ENCODE measurements around the gene RAVER2. TPM values are rescaled to one million over a fixed set of nuclear protein-coding genes. Genes with fewer than 3 reads are reported as not detected.

The RAVER2 gene
- total RNA-seq, 2 donors from 2014 or later: 6.9 to 8.8 TPM

- no peak overlapping the region for H3K4me3 ChIP-seq
Observed at GRCh38 chr1:64750875-64751274, 6.0 kb downstream of the RAVER2 start.

GRCh38 chr1:64754173-64754572, 9.3 kb downstream of the RAVER2 start:
- Histone ChIP-seq H3K27ac (no peak overlapping the region), H3K4me1 (peaks cover 16% of the 10 kb centered on the region), H3K27me3 (no peaks in the 10 kb centered on the region), H3K36me3 (replicated peaks in 1 of 2; ENCODE audit: insufficient read depth in 1 of 2, low read depth in 2 of 2) (no peaks in the 10 kb centered on the region), H3K9me3 (no peaks in the 10 kb centered on the region), H3K4me3 (no peak overlapping the region)
- TF ChIP-seq CTCF (IDR thresholded peaks at IDR 0.05) (no peak), POLR2A (IDR thresholded peaks at IDR 0.05) (no peak)
- intact Hi-C loops (cut with DNase I): no loop called here
- WGBS, 2 donors: 56 to 75% methylated on average over 3 of the region's 3 CpGs
- ATAC-seq (no peak), DNase-seq (no peak)

More at GRCh38 chr1:64750875-64751274, 6.0 kb downstream of the RAVER2 start:
- Histone ChIP-seq H3K9me3 (no peaks in the 10 kb centered on the region), H3K36me3 (replicated peaks in 1 of 2; ENCODE audit: insufficient read depth in 1 of 2, low read depth in 2 of 2) (no peaks in the 10 kb centered on the region), H3K4me1 (peaks cover 17% of the 10 kb centered on the region), H3K27ac (no peak overlapping the region), H3K27me3 (no peaks in the 10 kb centered on the region)
- DNase-seq (no peak), ATAC-seq (no peak)
- intact Hi-C loops (cut with DNase I): no loop called here
- TF ChIP-seq POLR2A (IDR thresholded peaks at IDR 0.05) (no peak), CTCF (IDR thresholded peaks at IDR 0.05) (no peak)

- intact Hi-C loops (cut with DNase I): no loop called here
- TF ChIP-seq CTCF (IDR thresholded peaks at IDR 0.05) (no peak), POLR2A (IDR thresholded peaks at IDR 0.05) (no peak)
- Histone ChIP-seq H3K36me3 (replicated peaks in 1 of 2; ENCODE audit: insufficient read depth in 1 of 2, low read depth in 2 of 2) (no peaks in the 10 kb centered on the region), H3K4me3 (no peak overlapping the region), H3K4me1 (peaks cover 16% of the 10 kb centered on the region), H3K27ac (peak overlapping the region in 2 of 4 donors; percentile 13 to 61), H3K27me3 (no peaks in the 10 kb centered on the region), H3K9me3 (no peaks in the 10 kb centered on the region)
- DNase-seq (no peak), ATAC-seq (peak; percentile 58)
- 22 to 25% methylated on average over 2 of the region's 2 CpGs for WGBS, 2 donors
Observed at GRCh38 chr1:64755361-64755760, 10.5 kb downstream of the RAVER2 start.

GRCh38 chr1:64756770-64757169, 11.9 kb downstream of the RAVER2 start:
- ATAC-seq (no peak), DNase-seq (no peak)
- 89 to 95% methylated on average over 1 of the region's 1 CpG for WGBS, 2 donors
- Histone ChIP-seq H3K36me3 (replicated peaks in 1 of 2; ENCODE audit: insufficient read depth in 1 of 2, low read depth in 2 of 2) (no peaks in the 10 kb centered on the region), H3K4me1 (peaks cover 16% of the 10 kb centered on the region), H3K27me3 (no peaks in the 10 kb centered on the region), H3K27ac (no peak overlapping the region), H3K9me3 (no peaks in the 10 kb centered on the region), H3K4me3 (no peak overlapping the region)
- TF ChIP-seq POLR2A (IDR thresholded peaks at IDR 0.05) (no peak), CTCF (IDR thresholded peaks at IDR 0.05) (no peak)
- intact Hi-C loops (cut with DNase I): no loop called here

- intact Hi-C loops (cut with DNase I): no loop called here
- ATAC-seq: peak; percentile 60
- TF ChIP-seq POLR2A (IDR thresholded peaks at IDR 0.05): no peak
- TF ChIP-seq CTCF (IDR thresholded peaks at IDR 0.05): no peak
- peak; percentile 20 to 55 (median 37) for DNase-seq
- H3K4me3 ChIP-seq: no peak overlapping the region
- H3K27me3 ChIP-seq: no peaks in the 10 kb centered on the region
- WGBS, 2 donors: 6 to 62% methylated on average over 1 of the region's 1 CpG
- H3K9me3 ChIP-seq: no peaks in the 10 kb centered on the region
- no peaks in the 10 kb centered on the region for H3K36me3 ChIP-seq (replicated peaks in 1 of 2; ENCODE audit: insufficient read depth in 1 of 2, low read depth in 2 of 2)
- H3K27ac ChIP-seq: no peak overlapping the region
- H3K4me1 ChIP-seq: peaks cover 16% of the 10 kb centered on the region
Observed at GRCh38 chr1:64757213-64757612, 12.3 kb downstream of the RAVER2 start.

Data from body of pancreas (tissue), 4 donors.